LHCN-M2 (cell line): ENCODE measurements around the gene AADACL3. TPM values are rescaled to one million over a fixed set of nuclear protein-coding genes. Genes with fewer than 3 reads are reported as not detected.
"Not testable (repeated sequence)": the region's sequence is repeated elsewhere in the genome, so short reads cannot be mapped to it uniquely, and the experiment has no call there.

Experiments
- DNase-seq: peaks from one replicate; pipeline ENCODE4 v3.0.0-alpha.2; 2012; ENCODE audit warnings: low read depth
- total RNA-seq: library from RNA; depleted of rRNA; stranded (reverse); fragments of >200 nt; gene quantifications from 2 replicates; pipeline ENCODE4 v1.2.3, GENCODE V29; 2014

Gene AADACL3
- total RNA-seq, 1 experiment from 2014 or later = not detected

- DNase-seq = no peak
Measured at GRCh38 chr1:12714710-12715475, 1.0 kb upstream of the AADACL3 start.

GRCh38 chr1:12717301-12717838, 1.5 kb downstream of the AADACL3 start:
- DNase-seq = no peak

DNA sequence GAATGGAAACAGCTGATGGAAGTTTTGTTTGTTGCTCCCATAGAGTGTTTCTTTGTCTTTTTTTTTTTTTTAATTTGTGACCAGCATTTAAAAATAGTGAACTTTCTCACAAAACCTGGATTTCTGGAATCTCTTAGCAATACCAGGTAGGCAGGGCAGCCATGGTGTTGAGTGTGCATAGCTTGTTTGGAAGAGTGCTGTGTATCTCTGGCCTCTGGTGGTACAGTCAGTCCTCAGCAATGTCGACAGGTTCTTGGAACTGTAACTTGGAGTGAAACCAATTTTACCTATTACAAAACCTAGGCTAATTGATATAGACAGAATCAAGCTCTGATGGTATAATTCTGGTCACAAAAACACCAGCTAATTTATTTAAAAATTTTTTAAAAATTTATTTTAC, 6.7 kb downstream of the AADACL3 start:
- no peak for DNase-seq

GRCh38 chr1:12728391-12728790, 12.5 kb downstream of the AADACL3 start:
- DNase-seq = no peak

- DNase-seq = no peak
Measured at GRCh38 chr1:12730156-12730555, 14.2 kb downstream of the AADACL3 start.

DNA sequence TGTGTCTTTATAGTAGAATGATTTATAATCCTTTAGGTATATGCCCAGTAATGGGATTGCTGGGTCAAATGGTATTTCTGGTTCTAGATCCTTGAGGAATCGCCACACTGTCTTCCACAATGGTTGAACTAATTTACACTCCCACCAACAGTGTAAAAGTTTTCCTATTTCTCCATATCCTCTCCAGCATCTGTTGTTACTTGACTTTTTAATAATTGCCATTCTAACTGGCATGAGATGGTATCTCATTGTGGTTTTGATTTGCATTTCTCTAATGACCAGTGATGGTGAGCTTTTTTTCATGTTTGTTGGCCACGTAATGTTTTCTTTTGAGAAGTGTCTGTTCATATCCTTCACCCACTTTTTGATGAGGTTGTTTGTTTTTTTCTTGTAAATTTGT, 15.2 kb downstream of the AADACL3 start:
- DNase-seq = not testable (repeated sequence)

GRCh38 chr1:12734651-12735050, 18.7 kb downstream of the AADACL3 start:
- DNase-seq = no peak

DNA sequence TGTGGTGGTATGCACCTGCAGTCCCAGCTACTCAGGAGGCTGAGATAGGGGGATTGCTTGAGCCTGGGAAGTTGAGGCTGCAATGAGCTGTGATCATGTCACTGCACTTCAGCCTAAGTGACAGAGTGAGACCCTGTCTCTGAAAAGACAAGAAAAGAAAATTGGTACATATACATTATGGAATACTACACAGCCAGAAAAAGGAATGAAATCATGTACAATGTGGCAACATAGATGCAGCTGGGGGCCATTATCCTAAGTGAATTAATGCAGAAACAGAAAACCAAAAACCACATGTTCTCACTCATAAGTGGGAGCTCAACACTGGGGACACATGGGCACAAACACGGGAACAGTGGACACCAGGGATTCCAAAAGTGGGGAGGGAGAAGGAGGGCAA, 23.0 kb downstream of the AADACL3 start:
- no peak for DNase-seq

- DNase-seq = no peak
Measured at GRCh38 chr1:12739613-12740012, 23.7 kb downstream of the AADACL3 start.

DNA sequence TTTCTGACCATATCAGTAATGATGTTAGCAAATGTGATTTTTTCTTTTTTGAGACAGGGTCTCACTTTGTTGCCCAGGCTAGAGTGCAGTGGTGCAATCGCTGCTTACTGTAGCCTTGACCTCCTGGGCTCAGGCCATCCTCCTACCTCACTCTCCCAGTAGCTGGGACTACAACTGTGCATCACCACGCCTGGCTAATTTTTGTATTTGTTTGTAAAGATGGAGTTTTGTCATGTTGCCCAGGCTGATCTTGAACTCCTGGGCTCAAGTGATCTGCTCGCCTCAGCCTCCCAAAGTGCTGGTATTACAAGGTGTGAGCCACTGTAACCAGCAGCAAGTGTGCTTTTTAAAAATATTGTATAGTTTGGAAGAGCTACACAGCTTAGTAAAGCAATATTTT, 26.0 kb downstream of the AADACL3 start:
- DNase-seq = no peak

DNA sequence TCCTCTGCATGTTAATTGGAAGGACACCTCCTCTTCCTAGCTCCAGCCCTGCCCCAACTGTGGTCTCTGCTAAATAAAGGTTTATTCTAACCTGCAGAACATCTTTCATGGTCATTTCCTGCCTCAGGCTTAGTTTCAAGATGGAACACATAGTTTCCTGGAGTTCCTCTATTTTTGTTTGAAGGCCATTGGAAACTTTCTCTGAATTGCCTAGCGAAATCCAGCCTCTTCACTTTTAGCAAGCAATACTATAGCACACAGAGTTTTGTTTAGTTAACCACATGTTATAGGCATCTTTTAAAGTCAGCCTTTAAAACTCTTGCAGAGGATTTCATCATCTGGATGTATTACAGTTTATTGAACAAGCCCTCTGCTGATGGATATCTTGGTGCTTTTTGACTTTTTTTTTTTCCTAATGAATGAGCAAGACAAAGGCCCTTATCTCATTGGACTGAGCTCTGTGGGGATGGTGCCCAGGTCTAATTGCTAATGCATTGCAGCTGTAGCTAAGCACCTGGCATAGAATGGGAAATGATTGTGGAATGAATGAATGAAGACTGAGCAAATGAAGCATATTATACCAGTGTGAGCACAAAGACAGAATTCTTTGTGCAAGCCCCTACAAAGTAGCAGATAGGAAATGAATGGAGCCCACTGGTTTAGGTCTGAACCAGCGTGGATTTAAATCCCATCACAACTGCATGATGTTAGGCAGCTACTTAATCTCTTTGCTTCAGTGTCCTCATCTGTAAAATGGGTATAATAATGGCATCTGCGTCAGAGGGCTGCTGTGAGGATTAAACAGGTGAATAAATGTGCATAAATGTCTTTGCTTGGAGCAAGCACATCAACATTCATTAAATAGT, 29.4 kb downstream of the AADACL3 start:
- DNase-seq = no peak

GRCh38 chr1:12745992-12746323, 30.0 kb downstream of the AADACL3 start, which contains the start of gene CFAP107:
TSS of gene CFAP107 (plus strand) at chr1:12746200. CDS start at chr1:12746431, 231 bp downstream.
- DNase-seq = peak; percentile 4

DNA sequence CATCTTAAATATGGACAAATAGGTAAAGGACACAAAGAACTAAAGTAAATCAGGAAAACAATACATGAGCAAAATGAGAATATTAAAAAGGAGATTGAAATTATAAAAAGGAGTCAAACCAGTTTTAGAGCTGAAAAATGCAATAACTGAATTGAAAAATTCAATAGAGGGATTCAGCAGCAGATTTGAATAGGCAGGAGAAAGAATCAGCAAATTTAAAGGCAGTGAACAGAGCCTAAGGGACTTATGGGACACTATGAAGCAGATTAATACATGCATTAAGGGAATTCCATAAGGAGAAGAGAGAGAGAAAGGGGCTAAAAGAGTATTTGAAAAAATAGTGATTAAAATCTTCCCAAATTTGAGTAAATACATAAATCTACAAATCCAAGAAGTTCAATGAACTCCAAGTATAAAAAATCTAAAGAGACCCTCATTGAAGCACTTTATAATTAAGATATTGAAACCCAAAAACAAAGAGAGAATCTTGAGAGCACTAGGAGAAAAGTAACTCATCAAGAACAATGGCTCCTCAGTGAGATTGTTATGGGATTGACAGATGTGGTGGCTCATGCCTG, 33.0 kb downstream of the AADACL3 start:
- DNase-seq = no peak

DNA sequence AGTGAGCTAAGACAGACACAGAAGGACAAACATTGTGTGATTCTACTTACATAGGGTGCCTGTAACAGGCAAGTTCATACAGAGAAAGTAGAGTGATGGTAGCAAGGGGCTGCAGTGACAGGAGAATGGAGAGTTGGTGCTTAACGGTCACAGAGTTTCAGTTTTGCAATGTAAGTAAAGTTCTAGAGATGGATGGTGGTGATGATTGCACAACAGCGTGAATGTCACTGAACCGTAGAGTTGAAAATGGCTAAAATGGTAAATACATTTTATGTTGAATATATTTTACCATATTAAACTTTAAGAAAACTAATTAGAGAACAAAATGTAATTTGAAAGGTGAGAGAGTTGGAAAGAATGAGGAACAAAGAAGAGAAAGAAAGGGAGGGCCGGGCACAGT, 38.8 kb downstream of the AADACL3 start:
- no peak for DNase-seq

GRCh38 chr1:12756273-12756672, 40.4 kb downstream of the AADACL3 start:
- no peak for DNase-seq

DNA sequence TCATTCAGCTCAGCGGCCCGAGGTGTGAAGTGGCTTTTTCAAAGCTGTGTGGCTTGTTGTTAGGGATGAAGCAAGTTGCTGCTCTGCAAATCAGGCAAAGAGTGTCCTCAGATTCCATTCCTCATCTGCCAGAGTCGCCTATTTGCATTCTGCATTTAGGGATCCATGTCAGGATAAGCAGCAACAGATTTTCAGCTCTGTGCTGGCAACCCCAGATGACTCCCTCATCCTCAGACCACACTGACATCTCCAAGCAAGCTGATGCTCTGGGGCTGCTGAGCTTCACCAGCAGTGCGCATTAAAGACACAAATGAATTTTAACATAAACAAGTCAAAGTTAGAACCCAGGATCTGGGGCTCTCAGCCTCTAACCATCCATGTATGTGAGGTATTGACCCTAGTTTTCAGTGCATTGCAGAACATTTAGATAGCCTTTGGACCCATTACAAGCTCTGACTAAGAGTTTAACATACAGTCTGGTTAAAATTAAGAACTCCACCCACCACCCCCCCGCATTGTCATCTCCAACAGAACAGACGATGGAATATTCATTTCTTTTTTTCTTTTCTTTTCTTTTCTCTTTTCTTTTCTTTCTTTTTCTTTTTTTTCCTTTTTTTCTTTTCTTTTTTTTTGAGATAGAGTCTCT, 41.0 kb downstream of the AADACL3 start:
- DNase-seq = no peak

- no peak for DNase-seq
Measured at GRCh38 chr1:12757836-12758235, 41.9 kb downstream of the AADACL3 start.

GRCh38 chr1:12760256-12760795, 44.4 kb downstream of the AADACL3 start:
- no peak for DNase-seq

DNA sequence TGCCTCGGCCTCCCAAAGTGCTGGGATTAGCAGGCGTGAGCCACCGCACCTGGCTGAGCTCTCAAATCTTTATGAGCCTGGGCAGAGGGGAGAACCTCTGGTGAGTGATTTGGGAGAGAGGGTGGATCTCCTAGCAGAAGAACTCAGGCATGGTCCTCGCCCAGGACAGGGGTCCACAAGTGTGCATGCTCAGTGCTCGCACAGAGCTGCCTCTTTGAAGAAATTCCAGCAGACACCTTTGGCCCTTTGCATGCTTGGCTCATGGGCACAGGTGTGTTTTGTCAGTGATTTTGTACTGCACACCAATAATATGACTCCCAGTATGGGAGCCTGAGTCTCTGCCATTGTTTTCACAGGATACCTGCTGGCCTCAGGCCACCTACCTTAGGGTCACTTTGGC, 45.9 kb downstream of the AADACL3 start:
- no peak for DNase-seq

DNA sequence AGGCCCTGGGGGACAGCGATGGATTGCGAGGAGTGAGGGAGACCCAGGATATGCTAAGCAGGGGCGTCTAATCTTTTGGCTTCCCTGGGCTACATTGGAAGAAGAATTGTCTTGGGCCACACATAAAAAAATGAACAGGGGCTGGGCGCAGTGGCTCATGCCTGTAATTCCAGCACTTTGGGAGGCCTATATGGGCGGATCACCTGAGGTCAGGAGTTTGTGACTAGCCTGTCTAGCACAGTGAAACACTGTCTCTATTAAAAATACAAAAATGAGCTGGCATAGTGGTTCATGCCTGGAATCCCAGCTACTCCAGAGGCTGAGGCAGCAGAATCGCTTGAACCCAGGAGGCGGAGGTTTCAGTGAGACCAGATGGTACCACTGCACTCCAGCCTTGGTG, 46.9 kb downstream of the AADACL3 start:
- DNase-seq = no peak

DNA sequence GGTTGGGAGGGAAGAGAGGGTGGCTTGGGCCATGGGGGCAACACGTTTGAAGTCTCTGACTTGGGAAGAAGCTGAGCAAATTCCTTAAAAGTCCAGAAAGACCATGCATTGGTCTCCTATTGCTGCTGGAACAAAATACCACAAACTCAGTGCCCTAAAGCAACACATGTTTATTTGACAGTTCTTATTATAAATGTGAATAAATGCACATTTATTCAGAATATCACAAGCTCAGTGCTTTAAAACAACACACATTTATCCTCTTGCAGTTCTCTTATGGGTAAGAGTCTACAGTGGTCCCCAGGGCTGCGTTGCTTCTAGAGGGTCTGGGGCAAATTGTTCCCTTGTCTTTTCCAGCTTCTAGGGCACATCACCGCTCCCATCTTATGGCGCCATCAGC, 47.6 kb downstream of the AADACL3 start:
- no peak for DNase-seq
